DND-41 (cell line): ENCODE measurements around the gene SETX.

Source experiments
- ATAC-seq: fragments of 200-7000 bp; cut with Tn5 transposase; 3 replicates; pipeline ENCODE4 v1.9.1; 2021; ENCODE audit warnings: low read depth; ENCODE audit not compliant: insufficient read depth
- DNase-seq: peaks from one replicate; pipeline ENCODE4 v3.0.0-alpha.2; 2020
- H2AFZ ChIP-seq: 2 replicates; pipeline ENCODE4 v1.6.0; 2012; ENCODE audit warnings: low read depth, low read length
- H3K27ac ChIP-seq: 2 replicates; pipeline ENCODE4 v1.5.1; 2012; ENCODE audit warnings: low read length, inconsistent platforms
- H3K27me3 ChIP-seq: fragments of 200-600 bp; sonication (generic); 2 replicates; pipeline ENCODE4 v1.6.0; 2012; ENCODE audit warnings: low read length, mild to moderate bottlenecking, inconsistent platforms; ENCODE audit not compliant: insufficient read depth, poor library complexity
- H3K36me3 ChIP-seq: 2 replicates; pipeline ENCODE4 v1.5.1; 2012; ENCODE audit warnings: low read length, inconsistent platforms; ENCODE audit not compliant: insufficient read depth
- H3K4me1 ChIP-seq: 2 replicates; pipeline ENCODE4 v1.5.1; 2012; ENCODE audit warnings: mild to moderate bottlenecking, low read length; ENCODE audit not compliant: insufficient read depth
- H3K4me2 ChIP-seq: 2 replicates; pipeline ENCODE4 v1.6.0; 2012; ENCODE audit warnings: mild to moderate bottlenecking, moderate library complexity, low read length, inconsistent platforms; ENCODE audit not compliant: insufficient read depth
- H3K4me3 ChIP-seq, 2 experiments: fragments of 200-600 bp in 1 of 2; shearing (Covaris generic) in 1 of 2; 2 replicates each; pipeline ENCODE4 v1.5.1; 2012 to 2016; ENCODE audit warnings: inconsistent platforms in 2 of 2, low read length in 2 of 2, mild to moderate bottlenecking in 2 of 2, low read depth in 1 of 2, moderate library complexity in 1 of 2
- H3K79me2 ChIP-seq: 2 replicates; pipeline ENCODE4 v1.6.0; 2012; ENCODE audit warnings: low read length, inconsistent platforms; ENCODE audit not compliant: insufficient read depth
- H3K9ac ChIP-seq: 2 replicates; pipeline ENCODE4 v1.6.0; 2012; ENCODE audit warnings: low read depth, mild to moderate bottlenecking, inconsistent platforms, low read length, moderate library complexity
- H3K9me3 ChIP-seq: 2 replicates; pipeline ENCODE4 v1.5.1; 2012; ENCODE audit warnings: low read length, moderate library complexity, mild to moderate bottlenecking, inconsistent platforms; ENCODE audit not compliant: insufficient read depth, severe bottlenecking
- H4K20me1 ChIP-seq: 2 replicates; pipeline ENCODE4 v1.6.0; 2012; ENCODE audit warnings: low read length; ENCODE audit not compliant: insufficient read depth
- CTCF ChIP-seq: IDR thresholded peaks from 2 replicates; pipeline ENCODE4 v1.5.1; 2012; ENCODE audit warnings: borderline replicate concordance, low read length, moderate library complexity, mild to moderate bottlenecking; ENCODE audit not compliant: poor library complexity, severe bottlenecking; ENCODE audit errors: extremely low read depth
- EZH2 ChIP-seq: IDR thresholded peaks from 3 replicates; pipeline ENCODE4 v1.6.1; 2012; ENCODE audit warnings: borderline replicate concordance, low read depth, mild to moderate bottlenecking, moderate library complexity, low read length, inconsistent platforms; ENCODE audit not compliant: severe bottlenecking

Gene SETX

DNA sequence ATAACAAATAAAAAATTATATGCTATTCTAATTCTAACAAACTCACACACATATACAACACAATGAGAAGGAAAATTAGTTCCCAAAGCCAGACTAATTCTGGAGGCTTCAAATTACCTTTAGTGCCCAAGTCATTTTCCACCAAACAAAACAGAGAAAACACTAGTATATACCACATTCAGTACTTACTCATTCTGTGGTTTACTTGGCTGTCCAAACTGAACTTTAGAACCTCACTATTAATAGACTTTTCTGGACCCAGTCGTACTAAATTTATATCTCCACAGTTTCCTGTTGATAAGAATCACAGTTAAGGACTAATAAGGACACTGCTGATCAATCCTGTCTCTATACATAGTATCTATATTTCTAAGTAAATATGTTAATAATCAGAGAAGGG, 66.4 kb downstream of the SETX start:
- Histone ChIP-seq H3K4me3 (no peak overlapping the region), H3K4me1 (peaks cover 4% of the 10 kb centered on the region; the same call in 1 of the 2 replicates), H3K27me3 (no peaks in the 10 kb centered on the region), H3K79me2 (peaks cover 7% of the 10 kb centered on the region; the same call in 1 of the 2 replicates), H3K36me3 (peaks cover 59% of the 10 kb centered on the region), H3K27ac (no peak overlapping the region), H3K4me2 (no peak overlapping the region), H3K9ac (no peak overlapping the region), H4K20me1 (no peaks in the 10 kb centered on the region), H2AFZ (no peak overlapping the region), H3K9me3 (no peaks in the 10 kb centered on the region)
- TF ChIP-seq EZH2, result no peak
- TF ChIP-seq CTCF, result no peak
- DNase-seq (no peak), ATAC-seq (no peak)

GRCh38 chr9:132287256-132287760, 67.5 kb downstream of the SETX start:
- no peak for TF ChIP-seq EZH2
- no peak for TF ChIP-seq CTCF
- H3K9ac ChIP-seq, result no peak overlapping the region
- peaks cover 3% of the 10 kb centered on the region; the same call in 1 of the 2 replicates for H3K79me2 ChIP-seq
- H3K4me2 ChIP-seq, result no peak overlapping the region
- H4K20me1 ChIP-seq, result no peaks in the 10 kb centered on the region
- H2AFZ ChIP-seq, result no peak overlapping the region
- ATAC-seq (no peak), DNase-seq (no peak)
- peaks cover 70% of the 10 kb centered on the region for H3K36me3 ChIP-seq
- no peaks in the 10 kb centered on the region for H3K27me3 ChIP-seq
- no peaks in the 10 kb centered on the region for H3K9me3 ChIP-seq
- no peak overlapping the region for H3K27ac ChIP-seq
- no peaks in the 10 kb centered on the region for H3K4me1 ChIP-seq
- no peak overlapping the region for H3K4me3 ChIP-seq

GRCh38 chr9:132283863-132284262, 70.9 kb downstream of the SETX start:
- no peak for DNase-seq
- H3K79me2 ChIP-seq, result no peaks in the 10 kb centered on the region
- no peaks in the 10 kb centered on the region for H3K4me1 ChIP-seq
- no peak overlapping the region for H3K27ac ChIP-seq
- no peak overlapping the region for H2AFZ ChIP-seq
- ATAC-seq, result no peak
- H3K4me3 ChIP-seq, result no peak overlapping the region
- no peaks in the 10 kb centered on the region for H4K20me1 ChIP-seq
- H3K4me2 ChIP-seq, result no peak overlapping the region
- H3K9me3 ChIP-seq, result no peaks in the 10 kb centered on the region
- peaks cover 88% of the 10 kb centered on the region for H3K36me3 ChIP-seq
- H3K27me3 ChIP-seq, result no peaks in the 10 kb centered on the region
- no peak overlapping the region for H3K9ac ChIP-seq
- TF ChIP-seq EZH2 (no peak), CTCF (no peak)

DNA sequence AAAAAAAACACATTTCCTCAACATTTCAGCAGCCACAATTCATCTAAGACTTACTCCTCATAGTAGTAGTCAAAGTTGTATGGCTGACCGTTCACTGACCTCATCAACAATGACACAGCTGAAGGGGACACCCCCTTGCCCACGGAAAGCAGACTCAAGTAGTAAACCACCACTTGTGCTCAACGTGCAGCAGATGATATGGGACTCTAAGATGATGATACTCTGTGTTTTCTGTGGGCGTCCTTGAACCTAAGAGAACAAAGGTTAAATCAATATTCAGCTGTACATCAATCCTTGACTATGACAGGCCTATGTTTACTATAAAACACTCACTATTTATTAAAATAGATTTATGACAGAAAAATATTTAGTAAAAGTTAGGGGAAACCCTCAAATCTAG, 71.6 kb downstream of the SETX start:
- H3K36me3 ChIP-seq, result peaks cover 89% of the 10 kb centered on the region

More for the DNA sequence above, 71.6 kb downstream of the SETX start:
- TF ChIP-seq EZH2 (no peak), CTCF (no peak)
- H2AFZ ChIP-seq, result no peak overlapping the region
- H3K4me3 ChIP-seq, result no peak overlapping the region
- DNase-seq, result no peak
- no peak overlapping the region for H3K9ac ChIP-seq
- H3K27me3 ChIP-seq, result no peaks in the 10 kb centered on the region
- no peaks in the 10 kb centered on the region for H3K79me2 ChIP-seq
- ATAC-seq, result no peak
- no peak overlapping the region for H3K27ac ChIP-seq
- no peaks in the 10 kb centered on the region for H3K4me1 ChIP-seq
- no peak overlapping the region for H3K4me2 ChIP-seq
- H3K9me3 ChIP-seq, result no peaks in the 10 kb centered on the region
- no peaks in the 10 kb centered on the region for H4K20me1 ChIP-seq
